BJ (cell line): ENCODE results near the gene ZNF385C. TPM values are rescaled to one million over a fixed set of nuclear protein-coding genes. Genes with fewer than 3 reads are reported as not detected.

Experiments used
- CTCF ChIA-PET: fragments of 350-600 bp; formaldehyde crosslinking; extraction: SDS; loops from one replicate; lab custom pipeline; 2021; ENCODE audit warnings: antibody characterized with exemption, inconsistent platforms; lab: Yijun Ruan, JAX
- POLR2A ChIA-PET: fragments of 300-600 bp; sonication (Branson Sonifier 250); formaldehyde crosslinking; extraction: SDS; loops from one replicate; lab custom pipeline; 2021; ENCODE audit warnings: antibody characterized with exemption; lab: Charles Lee
- DNase-seq: peaks from one replicate; pipeline ENCODE4 v3.0.0-alpha.2; 2011; ENCODE audit warnings: low read depth
- H3K27me3 ChIP-seq: 2 replicates; pipeline ENCODE4 v1.6.0; 2011; ENCODE audit warnings: low read length; ENCODE audit not compliant: control insufficient read depth, insufficient read depth
- H3K36me3 ChIP-seq: 2 replicates; pipeline ENCODE4 v1.5.1; 2011; ENCODE audit warnings: low read length; ENCODE audit not compliant: control insufficient read depth, insufficient read depth
- H3K4me3 ChIP-seq: 2 replicates; pipeline ENCODE4 v1.5.1; 2011; ENCODE audit warnings: low read depth, mild to moderate bottlenecking, control low read depth, low read length
- CTCF ChIP-seq: IDR thresholded peaks from 2 replicates; pipeline ENCODE4 v1.5.1; 2011; ENCODE audit warnings: low read depth, mild to moderate bottlenecking, control low read depth, inconsistent platforms, low read length, moderate library complexity; ENCODE audit not compliant: insufficient read depth
- polyA plus RNA-seq: library from polyadenylated mRNA; depleted of rRNA; stranded (reverse); fragments of >200 nt; gene quantifications from 2 replicates; pipeline ENCODE4 v1.2.3, GENCODE V29; 2011

The ZNF385C gene
- polyA plus RNA-seq, 1 experiment: not detected

- ChIA-PET CTCF (interaction anchor here (1.1 to 8.4 kb wide), 3 partner anchors 9 to 32 kb away, joined by 5 to 46 read pairs (median 32); partner anchors contain the start of gene DHX58), POLR2A (no interaction called here)
- DNase-seq: no peak
- no peaks in the 10 kb centered on the region; the same call in 1 of the 2 replicates for H3K36me3 ChIP-seq
- TF ChIP-seq CTCF: no peak
- no peak overlapping the region for H3K4me3 ChIP-seq
- H3K27me3 ChIP-seq: peaks cover 19% of the 10 kb centered on the region
These were observed 592 bp upstream of the ZNF385C start for GRCh38 chr17:42098730-42099399.

GRCh38 chr17:42096360-42097111 is 1.7 kb downstream of the ZNF385C start:
- no peak overlapping the region for H3K4me3 ChIP-seq
- H3K27me3 ChIP-seq: peaks cover 22% of the 10 kb centered on the region
- no peaks in the 10 kb centered on the region for H3K36me3 ChIP-seq
- ChIA-PET CTCF (interaction anchor here (1.6 to 8.4 kb wide), 2 partner anchors 9 to 30 kb away, joined by 3 to 46 read pairs; no protein-coding TSS in a partner anchor), POLR2A (no interaction called here)
- no peak for TF ChIP-seq CTCF
- DNase-seq: no peak

- Histone ChIP-seq H3K4me3 (no peak overlapping the region), H3K36me3 (no peaks in the 10 kb centered on the region), H3K27me3 (peaks cover 25% of the 10 kb centered on the region)
- DNase-seq: no peak
- POLR2A ChIA-PET: no interaction called here
- CTCF ChIA-PET: interaction anchor here (0.6 to 8.4 kb wide), 2 partner anchors 28 to 37 kb away, joined by 3 to 46 read pairs; no protein-coding TSS in a partner anchor
- TF ChIP-seq CTCF: no peak
These were observed 3.8 kb downstream of the ZNF385C start for GRCh38 chr17:42094375-42095069.

- Histone ChIP-seq H3K27me3 (peaks cover 28% of the 10 kb centered on the region), H3K36me3 (no peaks in the 10 kb centered on the region), H3K4me3 (no peak overlapping the region)
- TF ChIP-seq CTCF: no peak
- DNase-seq: no peak
- CTCF ChIA-PET: interaction anchor here (0.6 to 2.4 kb wide), 2 partner anchors 25 to 130 kb away, joined by 3 to 10 read pairs; no protein-coding TSS in a partner anchor
- POLR2A ChIA-PET: no interaction called here
These were observed 5.3 kb downstream of the ZNF385C start for GRCh38 chr17:42092939-42093338.
